Neural progenitor cell (in vitro differentiated cells): ENCODE results near the gene PRRX1.

Experiments
- EZH2 ChIP-seq: fragments of 200-600 bp; sonication (generic); IDR thresholded peaks from 2 replicates; pipeline ENCODE4 v1.6.1; 2017; ENCODE audit warnings: antibody characterized with exemption, mild to moderate bottlenecking, moderate library complexity
- TF ChIP-seq, protein P1 (sequence below): fragments of 200-600 bp; sonication (generic); IDR thresholded peaks from 2 replicates; pipeline ENCODE4 v1.5.1; 2017; ENCODE audit warnings: antibody characterized with exemption, mild to moderate bottlenecking

DNA sequence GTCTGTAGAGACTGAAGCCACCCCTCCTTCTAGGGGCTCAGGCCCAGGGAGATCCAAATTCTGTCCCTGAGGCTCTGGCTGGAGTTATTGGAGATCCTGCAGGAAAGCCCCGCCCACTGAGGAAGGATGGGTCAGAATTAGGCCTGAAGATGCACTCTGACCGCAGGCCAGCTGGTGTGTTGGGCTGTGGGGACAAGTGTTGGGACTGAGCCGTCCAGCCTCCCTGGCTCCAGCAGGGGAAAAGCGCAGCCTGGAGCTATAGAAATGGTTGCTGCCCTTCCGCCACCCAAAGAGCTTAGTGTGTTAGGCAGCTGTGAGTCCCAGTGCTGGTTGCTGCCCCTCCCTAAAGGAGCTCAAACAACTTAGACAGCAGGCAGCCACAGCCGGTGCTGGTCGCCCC, 33.0 kb upstream of the PRRX1 start:
- TF ChIP-seq EZH2 = no peak
- TF ChIP-seq, protein P1, sequence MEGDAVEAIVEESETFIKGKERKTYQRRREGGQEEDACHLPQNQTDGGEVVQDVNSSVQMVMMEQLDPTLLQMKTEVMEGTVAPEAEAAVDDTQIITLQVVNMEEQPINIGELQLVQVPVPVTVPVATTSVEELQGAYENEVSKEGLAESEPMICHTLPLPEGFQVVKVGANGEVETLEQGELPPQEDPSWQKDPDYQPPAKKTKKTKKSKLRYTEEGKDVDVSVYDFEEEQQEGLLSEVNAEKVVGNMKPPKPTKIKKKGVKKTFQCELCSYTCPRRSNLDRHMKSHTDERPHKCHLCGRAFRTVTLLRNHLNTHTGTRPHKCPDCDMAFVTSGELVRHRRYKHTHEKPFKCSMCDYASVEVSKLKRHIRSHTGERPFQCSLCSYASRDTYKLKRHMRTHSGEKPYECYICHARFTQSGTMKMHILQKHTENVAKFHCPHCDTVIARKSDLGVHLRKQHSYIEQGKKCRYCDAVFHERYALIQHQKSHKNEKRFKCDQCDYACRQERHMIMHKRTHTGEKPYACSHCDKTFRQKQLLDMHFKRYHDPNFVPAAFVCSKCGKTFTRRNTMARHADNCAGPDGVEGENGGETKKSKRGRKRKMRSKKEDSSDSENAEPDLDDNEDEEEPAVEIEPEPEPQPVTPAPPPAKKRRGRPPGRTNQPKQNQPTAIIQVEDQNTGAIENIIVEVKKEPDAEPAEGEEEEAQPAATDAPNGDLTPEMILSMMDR = no peak
